Medulla oblongata (tissue), 1 donor: ENCODE data around the gene ADAM22.

Experiments
- DNase-seq: peaks from one replicate; pipeline ENCODE4 v3.0.0-alpha.2; 2015; ENCODE audit errors: extremely low spot score

ADAM22 gene

DNA sequence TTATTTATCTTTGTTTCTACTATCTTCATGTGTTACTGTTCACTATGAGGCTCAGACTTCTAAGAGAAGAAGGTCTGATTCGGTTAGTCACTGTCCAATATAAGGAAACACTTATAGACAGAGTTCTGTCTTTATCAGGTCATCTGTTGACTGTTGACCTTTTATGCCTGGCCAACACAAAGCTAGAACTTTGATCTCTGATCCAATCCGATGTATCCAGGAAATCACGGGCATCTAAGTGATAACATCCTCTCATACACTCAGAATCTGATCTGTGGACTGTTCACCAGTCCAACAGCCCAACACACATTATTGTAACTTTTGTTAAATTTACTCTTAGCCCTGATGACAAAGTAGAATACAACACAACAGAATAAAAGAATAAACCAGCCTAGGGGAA lies 171.2 kb downstream of the ADAM22 start:
- DNase-seq: no peak

DNA sequence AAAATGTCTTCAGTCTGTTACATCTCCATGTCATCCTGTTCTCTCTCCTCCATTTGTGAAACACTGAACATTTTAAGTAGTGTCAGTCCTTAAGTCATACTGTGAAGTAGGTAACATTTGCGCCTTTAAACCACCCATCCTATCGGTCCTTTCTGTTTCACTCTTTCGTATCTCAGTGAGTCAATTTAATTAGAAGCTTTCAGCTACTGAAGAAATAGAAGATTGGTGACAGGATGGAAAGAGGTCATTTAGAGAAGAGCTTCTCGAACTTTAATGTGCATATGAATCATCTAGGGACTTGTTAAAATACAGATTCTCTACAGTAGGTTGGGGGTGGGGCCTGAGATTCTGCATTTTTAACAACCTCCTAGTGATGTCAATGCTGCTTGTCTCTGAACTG lies 172.4 kb downstream of the ADAM22 start:
- DNase-seq: no peak

DNA sequence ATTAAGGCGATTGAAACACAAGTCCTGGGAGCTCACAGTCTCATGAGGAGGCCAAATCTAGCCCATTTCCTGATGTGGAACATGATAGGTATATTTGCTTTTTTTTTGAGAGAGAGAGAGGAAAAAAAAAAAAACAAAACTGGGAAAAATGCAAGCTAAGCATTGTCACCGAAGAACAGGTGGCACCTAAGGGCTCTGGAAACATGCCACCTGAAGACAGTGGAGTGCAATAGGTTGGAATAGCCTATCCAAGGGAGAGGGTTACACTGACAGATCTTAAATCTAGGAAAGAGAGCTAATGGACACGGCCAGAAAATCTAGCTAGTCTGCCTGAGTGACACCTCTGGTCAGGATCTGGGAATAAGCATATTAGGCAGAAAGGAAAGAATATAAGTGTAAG lies 175.6 kb downstream of the ADAM22 start:
- no peak for DNase-seq

DNA sequence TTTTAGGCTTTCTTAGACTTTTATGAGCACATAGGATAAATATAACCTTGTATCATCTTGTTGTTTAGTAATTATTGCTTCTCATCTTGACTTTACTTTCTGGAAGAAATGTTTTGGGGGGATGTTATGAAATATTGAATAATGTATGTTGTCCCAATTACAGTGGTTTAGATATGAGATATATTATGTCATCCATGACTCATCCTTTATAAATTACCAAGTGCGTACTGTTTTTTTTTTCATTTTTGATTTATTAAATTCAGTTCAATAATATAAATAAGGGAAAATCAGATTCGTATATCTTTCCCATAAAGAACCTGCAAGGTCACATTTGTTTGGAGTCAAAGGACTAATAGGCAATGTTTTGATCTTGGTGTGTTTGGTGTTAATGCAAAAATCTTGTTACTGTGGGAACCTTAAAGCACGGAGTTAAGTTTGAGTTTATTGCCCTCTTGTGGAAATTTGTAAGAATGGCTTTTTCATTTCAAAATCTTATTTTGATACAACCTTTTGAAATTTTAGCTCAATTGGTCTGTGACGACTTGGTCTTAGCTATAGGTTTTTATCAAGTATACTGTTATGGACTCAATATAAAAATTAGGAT lies 177.2 kb downstream of the ADAM22 start:
- DNase-seq: peak; percentile 57

DNA sequence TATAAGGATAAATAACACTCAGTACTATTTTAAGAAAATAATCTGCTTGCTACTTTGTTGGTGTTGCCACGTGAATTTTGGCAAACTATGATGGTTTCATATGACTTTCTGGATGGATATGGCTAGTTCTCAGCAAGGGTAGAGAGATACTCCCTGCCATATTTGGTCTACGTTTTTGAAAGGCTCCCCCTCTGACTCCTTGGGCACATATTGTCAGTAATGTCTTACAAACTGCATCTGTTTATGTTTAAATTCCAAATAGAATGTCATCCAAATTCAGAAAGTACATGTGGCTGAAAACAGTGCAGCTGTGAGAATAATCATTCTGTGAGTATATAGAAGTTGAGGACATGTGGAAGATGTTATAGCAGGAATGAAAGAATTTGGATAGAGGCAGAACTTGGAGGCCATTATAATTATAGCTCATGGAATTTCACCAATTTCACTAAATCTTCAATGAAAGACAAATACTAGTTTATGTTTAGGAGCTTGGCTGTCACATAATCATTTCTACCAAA lies 178.0 kb downstream of the ADAM22 start:
- no peak for DNase-seq

DNA sequence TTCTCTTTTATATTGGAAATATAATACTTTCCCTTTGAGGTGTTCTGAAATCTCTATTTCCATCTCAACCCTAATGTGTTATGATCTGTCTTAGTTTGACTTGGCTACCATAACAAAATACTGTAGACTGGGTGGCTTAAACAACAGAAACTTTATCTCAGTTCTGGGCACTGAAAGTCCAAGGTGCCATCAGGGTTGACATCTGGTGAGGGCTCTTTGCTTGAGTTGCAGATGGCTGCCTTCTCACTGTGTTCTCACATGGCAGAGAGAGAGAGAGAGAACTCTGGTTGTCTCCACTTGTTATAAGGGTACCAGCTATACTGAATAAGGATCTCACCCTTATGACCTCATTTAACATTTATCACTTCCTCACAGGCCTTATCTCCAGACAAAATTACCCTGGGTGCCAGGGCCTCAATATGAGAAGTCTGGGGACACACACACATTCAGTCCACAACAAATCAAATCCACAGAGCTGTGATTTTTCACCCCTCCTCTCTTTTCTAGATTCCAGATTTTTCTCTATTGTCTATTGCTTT lies 181.3 kb downstream of the ADAM22 start:
- no peak for DNase-seq

DNA sequence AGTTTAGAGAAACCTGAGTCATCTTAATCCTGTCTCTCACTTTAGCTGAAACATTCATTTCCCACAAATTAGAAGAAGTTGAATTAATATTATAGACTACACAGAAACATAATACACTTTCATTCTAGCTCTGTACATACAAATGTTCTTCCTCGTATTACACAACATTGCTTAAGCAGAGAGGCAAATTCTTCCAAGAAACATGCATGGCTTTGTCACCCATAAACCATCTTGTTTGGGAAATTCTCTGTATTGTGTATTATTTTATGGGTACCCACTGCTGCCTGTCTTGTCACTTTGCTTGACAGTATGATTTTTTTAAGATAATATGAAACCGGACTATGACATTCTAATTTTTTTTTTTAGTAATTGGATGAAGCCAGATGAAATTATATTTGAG lies 181.8 kb downstream of the ADAM22 start:
- no peak for DNase-seq

DNA sequence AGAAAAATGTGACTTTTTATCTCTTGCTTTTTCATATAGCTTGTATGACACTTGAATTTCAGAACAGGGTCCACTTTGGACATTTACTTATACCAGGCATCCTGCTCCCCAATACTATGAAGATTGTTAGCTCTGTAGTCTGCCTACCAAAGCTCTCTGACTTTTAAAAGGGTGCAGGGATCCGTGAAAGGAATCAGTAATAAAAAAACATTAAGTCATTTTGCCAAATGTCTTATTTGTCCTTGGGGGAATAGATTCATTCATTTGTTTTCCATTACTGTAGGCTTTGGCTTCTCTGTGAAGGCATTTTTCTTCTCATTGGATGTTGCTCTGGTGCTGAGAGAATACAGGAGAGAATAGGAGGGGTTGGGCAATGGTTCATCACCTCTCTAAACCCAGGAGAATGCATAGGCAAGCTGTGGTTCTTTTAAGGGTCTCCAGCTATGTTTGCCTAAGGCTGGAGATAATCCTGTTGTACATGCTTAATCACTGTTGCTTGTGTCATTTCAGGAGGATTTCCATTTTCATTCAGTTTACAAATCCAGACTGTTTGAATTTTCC lies 182.3 kb downstream of the ADAM22 start:
- DNase-seq: peak; percentile 21

DNA sequence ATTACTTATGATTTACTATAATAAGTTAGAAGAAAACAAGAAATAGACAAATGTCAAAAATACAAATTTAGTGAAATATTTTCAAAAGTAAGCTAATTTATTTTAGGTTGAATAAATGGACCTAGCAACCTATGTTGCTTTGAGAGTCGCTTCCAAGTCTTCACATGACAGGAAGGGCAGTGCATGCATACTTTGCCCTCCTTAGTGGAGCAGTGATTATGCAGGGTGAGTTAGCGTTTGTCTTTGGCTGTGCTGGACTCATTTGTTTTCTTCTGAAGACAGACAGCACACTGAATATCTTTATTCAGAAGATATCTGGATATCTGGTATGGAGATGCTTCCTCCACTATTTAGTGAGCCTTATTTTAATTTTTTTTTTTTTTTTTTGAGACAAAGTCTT lies 183.3 kb downstream of the ADAM22 start:
- DNase-seq: no peak

DNA sequence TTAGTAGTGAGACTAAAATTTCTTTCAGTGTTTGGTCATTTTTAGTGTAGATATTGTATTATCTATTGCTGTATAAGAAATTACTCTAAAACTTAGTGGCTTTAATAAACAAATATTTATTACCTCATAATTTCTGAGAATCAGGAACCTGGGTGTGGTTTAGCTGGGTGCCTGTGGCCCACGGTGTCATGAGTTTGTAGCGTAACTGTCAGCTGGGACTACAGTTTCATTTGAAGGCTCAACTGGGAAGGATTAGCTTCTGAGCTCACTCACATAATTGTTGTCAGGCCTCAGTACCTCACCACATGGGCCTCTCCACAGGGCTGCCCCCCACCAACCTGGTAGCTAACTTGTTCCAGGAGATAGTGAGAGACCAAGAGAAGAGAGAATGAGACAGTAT lies 187.3 kb downstream of the ADAM22 start:
- no peak for DNase-seq

DNA sequence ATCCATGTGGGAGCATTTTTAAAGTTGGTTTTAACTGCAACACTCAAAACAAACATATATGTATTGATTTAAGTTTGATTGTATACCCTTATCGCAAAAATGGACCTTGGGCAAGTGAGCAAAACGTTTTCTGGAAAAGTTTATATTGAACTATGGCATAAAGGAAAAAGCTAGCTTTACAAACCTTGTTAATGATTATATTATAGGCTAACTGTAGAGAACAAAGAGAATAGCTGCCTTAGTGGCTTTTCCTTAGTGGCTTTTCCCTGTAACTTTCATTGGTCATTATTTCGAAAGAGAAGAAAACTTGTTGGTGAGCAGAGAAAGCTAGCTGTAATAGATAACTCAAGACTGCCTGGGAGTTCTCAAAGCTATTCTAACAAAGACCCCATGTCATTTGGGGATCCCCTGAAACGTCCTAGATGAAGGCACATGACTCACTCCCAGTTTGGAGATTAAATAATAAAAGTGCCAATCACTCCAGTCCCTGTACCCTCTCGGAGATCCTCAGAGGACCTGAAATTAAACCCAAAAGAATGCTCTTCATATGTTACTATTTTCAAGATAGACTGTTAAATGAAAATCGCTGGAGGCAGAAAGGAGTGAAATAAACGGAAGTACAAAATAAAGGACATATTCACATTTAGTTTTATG lies 193.7 kb downstream of the ADAM22 start:
- DNase-seq: no peak

DNA sequence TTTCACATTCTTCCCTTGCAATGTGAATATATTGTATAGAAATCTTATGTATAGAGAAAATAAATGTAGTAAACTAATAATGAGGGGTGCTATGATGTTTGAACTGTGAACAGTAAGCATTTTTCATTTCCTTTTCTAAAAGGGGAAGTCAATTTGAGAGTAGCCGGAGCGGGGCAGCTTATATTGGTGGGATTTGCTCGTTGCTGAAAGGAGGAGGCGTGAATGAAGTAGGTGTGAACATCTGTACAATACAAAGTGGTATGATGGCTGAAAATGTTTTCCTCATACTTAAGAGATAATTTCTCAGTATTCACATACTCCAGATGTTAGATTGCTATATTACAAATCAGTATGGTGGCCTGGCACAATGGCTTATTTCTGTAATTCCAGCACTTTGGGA lies 198.7 kb downstream of the ADAM22 start:
- no peak for DNase-seq

DNA sequence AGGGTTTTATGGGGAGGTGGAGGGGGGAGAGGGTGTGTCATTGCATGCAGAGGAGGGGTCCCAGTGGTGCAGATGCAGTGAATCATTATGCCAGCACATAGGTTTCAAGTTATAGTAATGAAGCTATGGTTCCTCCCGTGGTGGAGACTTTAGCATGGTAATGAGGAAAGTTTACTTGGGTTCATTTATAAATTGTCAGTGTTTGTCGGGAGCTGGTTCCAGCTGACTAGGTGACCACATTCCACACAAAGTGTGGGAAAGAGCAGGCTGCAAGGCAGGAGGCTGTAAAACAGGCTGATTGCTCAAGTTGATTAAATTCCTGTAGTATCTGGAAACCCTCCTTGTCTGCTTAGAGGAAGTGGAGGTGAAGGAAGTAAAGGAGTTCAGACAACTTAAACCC lies 206.9 kb downstream of the ADAM22 start:
- no peak for DNase-seq

DNA sequence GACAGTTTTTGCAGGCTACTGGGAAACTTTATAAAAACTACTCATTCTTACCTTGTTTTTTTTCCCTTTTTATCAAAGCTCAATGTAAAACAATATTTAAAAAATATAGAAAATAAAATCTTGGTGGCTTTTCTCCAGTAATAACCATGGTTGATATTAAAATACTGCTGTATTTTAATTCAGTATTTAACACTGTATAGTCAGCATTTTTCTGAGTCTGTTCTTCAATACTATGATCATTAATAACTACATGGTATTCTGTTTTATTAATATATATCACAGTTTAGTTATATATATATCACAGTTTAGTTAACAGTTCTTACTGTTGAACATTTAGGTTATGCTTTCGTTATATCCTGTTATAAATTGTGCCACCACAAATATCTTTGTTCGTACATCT lies 207.4 kb downstream of the ADAM22 start:
- no peak for DNase-seq

DNA sequence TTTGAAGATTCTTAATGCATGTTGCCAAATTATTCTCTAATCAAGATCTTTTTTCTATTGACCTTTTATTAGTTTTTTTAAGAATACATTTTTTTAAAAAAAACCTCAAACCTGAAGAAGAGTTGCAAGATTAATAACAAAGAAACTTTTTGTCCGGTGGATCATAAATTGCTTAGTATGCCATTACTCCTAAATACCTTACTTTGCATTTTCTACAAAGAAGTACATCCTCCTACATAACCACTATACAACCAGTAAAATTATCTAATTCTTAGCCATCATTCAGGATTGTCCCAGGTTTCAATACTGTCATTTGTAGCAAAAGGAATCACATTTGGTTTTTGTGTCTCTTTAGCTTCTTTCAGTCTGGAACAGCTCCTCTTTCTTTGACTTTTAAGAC lies 207.9 kb downstream of the ADAM22 start:
- no peak for DNase-seq

DNA sequence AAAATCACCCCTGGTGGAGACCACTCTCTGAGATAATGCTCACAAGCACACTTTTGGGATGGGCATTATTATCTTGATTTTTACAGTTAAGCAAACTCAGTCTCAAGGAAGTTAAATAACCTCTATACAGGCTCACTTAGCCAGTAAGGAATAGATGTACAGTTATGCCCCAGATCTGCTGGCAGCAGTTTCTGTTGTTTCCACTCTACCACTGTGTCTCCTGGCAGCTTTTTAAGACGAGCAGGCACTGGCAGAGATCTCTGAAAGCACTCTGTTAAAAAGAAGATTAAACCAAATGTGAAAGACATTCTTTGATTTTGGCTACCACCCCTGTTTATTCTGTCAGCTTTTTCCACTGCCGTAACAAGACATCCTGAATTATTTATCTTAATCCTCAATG lies 212.6 kb downstream of the ADAM22 start:
- peak; percentile 60 for DNase-seq

DNA sequence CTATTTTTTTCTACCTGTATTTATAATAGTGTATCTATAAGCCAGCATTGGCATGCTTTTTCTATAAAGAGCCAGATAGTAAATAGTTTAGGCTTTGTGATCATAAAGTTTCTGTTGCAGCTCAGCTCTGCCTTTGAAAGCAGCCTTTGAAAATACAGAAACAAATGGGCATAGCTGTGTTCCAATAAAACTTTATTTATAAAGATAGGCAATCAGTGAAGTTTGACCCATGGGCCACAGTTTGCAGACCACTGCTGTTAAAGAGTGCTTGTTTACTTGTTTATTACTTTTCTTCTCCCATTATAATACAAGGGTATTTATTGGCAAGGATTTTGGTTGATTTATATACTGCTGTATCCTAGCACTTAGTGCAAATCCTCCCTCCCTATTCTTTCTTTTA lies 213.3 kb downstream of the ADAM22 start:
- no peak for DNase-seq

DNA sequence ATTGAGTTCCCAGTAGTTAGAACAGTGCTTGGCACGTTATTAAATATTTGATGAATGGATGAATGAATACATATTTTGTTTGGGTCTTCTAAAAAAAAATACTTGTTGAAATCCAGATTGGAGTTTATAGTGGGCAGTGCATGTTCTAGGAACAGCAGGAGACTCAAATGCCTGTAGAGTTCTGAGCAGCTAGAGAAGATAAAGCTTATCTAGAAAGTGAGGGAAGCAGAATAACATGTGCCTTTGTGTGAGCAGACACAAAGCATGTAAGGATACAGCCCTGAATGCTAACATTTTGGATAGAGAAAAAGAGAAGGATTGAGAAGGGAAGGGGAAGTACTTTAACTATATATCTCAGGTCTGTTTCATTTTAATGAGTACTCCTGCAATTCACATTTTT lies 213.9 kb downstream of the ADAM22 start:
- DNase-seq: no peak

DNA sequence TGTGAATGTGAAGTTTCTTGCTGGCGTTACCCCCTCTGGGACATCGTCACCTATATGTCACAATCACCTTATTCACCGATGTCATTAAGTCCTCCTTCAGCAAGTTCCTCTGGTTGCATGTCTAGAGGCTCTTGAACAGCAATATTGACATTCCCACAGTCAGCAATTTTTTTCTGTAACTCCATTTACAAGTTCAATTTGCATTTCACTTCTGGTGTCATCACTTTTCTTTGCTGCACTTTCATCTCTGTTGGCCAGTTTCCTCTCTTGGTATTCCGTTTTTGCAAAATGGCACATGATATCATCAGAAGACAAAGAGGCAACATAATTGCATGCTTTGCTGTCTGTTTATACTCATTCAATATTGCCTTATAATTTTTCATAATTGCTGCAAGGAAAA lies 216.0 kb downstream of the ADAM22 start:
- no peak for DNase-seq

DNA sequence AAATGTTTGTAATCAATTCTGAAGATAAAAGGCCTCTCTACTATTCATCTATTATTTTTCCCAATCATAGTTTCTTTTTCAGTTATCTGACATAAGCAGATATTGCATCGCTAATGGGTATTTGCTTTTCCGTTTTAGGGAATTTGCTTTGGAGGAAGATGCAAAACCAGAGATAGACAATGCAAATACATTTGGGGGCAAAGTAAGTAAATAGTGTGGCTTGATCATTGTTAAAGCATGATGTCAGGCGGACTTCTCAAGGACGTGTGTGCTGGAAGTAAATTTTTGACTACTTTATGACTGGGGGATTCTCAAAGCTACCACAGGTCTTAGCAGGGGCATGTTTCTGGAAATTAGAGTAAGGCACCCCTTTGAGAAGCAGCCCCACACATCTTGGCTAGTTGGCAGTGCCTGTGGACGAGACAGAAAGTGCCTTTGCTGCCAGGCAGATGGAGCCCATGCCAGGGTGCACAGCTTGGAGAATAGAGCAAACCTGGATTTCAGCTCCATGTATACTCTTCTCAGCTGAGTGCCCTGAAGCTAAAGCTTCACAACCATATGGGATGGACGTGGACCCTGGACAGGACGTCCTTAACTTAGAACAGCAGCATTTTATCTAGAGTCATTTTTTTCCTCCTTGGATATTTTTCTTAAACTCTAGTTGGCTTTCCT lies 217.2 kb downstream of the ADAM22 start:
- peak; percentile 21 for DNase-seq

DNA sequence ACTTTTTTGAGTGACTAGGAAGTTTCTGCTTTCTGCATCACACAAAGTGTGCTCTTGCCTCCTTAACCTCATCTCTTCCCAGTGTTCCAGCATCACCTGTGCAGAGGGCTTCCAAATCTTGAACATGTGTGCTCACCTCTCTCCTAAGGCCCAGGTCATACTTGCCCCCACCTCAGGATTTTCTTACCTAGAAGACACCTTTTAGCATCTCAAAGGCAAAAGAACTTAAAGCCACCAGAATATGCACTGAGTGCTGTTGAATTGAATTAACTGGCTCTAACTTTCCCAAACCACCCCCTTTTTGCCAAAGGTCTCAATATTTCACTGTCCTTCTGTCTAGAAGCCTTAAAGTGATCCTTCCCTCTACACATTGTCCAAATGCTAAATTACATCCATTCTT lies 219.3 kb downstream of the ADAM22 start:
- DNase-seq: no peak

DNA sequence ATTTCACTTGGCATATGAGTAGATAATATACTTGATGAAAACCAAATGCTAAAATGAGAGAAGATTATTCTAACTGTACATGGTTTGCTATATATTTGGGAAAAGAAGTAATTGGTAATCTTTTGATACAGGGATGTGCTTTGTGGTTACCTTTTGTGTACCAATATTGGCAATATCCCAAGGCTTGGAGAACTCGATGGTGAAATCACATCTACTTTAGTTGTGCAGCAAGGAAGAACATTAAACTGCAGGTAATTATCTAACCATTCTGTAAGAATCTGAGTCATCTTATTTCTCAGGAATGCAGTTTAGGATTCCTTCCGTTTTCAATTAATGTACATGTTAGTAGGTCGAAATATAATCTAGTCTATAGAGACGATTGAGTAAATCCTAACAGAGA lies 221.7 kb downstream of the ADAM22 start:
- no peak for DNase-seq

DNA sequence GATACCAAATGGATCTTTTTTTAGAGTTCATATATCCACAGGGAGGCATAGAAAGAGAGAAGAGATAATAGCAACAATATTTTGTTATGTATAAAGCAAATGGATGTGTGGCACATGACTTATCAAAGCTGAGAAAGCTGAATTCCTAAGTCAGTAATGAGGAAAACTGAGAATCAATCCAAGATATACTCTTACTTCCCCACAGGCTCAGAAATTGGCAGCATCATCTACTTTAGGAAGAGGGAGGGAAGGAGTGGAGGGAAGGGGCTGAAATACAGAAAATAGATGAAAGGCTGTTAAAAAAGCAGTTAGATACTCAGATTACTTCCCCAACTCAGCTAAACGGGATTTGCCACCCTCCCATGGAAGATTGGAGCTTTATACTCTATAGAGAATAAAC lies 222.3 kb downstream of the ADAM22 start:
- no peak for DNase-seq
